Activated CD8-positive, alpha-beta T cell treated with anti-CD3 and anti-CD28 coated beads for 36 hours (primary cell): Measurements from ENCODE around the gene C10orf105. TPM values are rescaled to one million over a fixed set of nuclear protein-coding genes. Genes with fewer than 3 reads are reported as not detected.
A peak's percentile ranks its signal among the peaks of the same experiment; 100 is the strongest.

Experiments
- ATAC-seq: fragments of 200-7000 bp; cut with Tn5 transposase; one replicate; pipeline ENCODE4 v1.10.0; 2021; ENCODE audit warnings: mild to moderate bottlenecking, moderate library complexity
- CTCF ChIA-PET: fragments of 350-600 bp; sonication (Branson Sonifier 250); formaldehyde crosslinking; loops from one replicate; lab custom pipeline; 2021; ENCODE audit warnings: antibody characterized with exemption; lab: Charles Lee
- POLR2A ChIA-PET: fragments of 350-600 bp; sonication (Branson Sonifier 250); formaldehyde crosslinking; loops from one replicate; lab custom pipeline; 2021; ENCODE audit warnings: antibody characterized with exemption; lab: Charles Lee
- DNase-seq: peaks from one replicate; pipeline ENCODE4 v3.0.0-alpha.2; 2020
- H3K27ac Mint-ChIP-seq: one replicate; pipeline ENCODE4 v1.8.0; 2021; ENCODE audit warnings: mild to moderate bottlenecking, mixed read lengths
- H3K27me3 Mint-ChIP-seq: one replicate; pipeline ENCODE4 v1.8.0; 2021; ENCODE audit warnings: mixed read lengths
- H3K36me3 Mint-ChIP-seq: one replicate; pipeline ENCODE4 v1.8.0; 2021; ENCODE audit warnings: low read depth, mixed read lengths
- H3K4me1 Mint-ChIP-seq: one replicate; pipeline ENCODE4 v1.8.0; 2021; ENCODE audit warnings: low read depth, mixed read lengths
- H3K4me3 Mint-ChIP-seq: one replicate; pipeline ENCODE4 v1.8.0; 2021; ENCODE audit warnings: mild to moderate bottlenecking, moderate library complexity, mixed read lengths
- H3K9me3 Mint-ChIP-seq: one replicate; pipeline ENCODE4 v1.8.0; 2021; ENCODE audit warnings: mixed read lengths
- intact Hi-C: fragments of 100-400 bp; cut with micrococcal nuclease; formaldehyde crosslinking; loops from one replicate; pipeline ENCODE4 v1.10.0; 2022
- total RNA-seq, 2 experiments: library from RNA; stranded (reverse); gene quantifications; one replicate each; pipeline ENCODE4 v1.2.3, GENCODE V29; 2021
- TF ChIP-seq, protein P1 (sequence below): fragments of 200-600 bp; IDR thresholded peaks from one replicate; pipeline ENCODE4 v1.8.0; 2022; ENCODE audit warnings: antibody characterized with exemption, mild to moderate bottlenecking

The C10orf105 gene
- total RNA-seq, 2 experiments from 2014 or later = 0.16 to 0.27 TPM

DNA sequence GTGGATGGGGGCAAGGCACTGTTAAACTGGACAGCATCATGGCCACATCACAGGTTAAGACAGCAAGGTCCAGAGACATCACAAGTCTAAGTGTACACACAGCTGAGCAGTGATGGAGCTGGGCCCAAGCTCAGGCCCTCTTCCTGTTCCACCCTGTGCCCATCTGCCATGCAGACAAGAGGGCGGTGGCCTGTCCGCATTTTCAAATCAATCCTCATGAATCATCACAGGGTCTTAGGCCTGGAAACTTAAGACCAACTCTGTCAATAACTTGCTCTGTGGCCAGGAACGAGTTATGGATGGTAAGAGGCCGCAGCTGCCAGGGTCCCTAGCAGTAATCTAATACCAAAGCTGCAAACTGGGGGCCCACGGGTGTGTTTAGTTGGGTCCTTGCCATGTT, 3.2 kb downstream of the C10orf105 start:
- intact Hi-C loops = no loop called here
- ChIA-PET POLR2A (interaction anchor here (0.9 to 7.5 kb wide), 2 partner anchors 9 to 55 kb away, joined by 4 to 65 read pairs; no protein-coding TSS in a partner anchor), CTCF (interaction anchor here (2.5 to 7.4 kb wide), 4 partner anchors 8 to 57 kb away, joined by 17 to 57 read pairs (median 22); partner anchors contain the start of gene VSIR)
- H3K27me3 Mint-ChIP-seq = no peaks in the 10 kb centered on the region
- ATAC-seq = no peak
- TF ChIP-seq, protein P1, sequence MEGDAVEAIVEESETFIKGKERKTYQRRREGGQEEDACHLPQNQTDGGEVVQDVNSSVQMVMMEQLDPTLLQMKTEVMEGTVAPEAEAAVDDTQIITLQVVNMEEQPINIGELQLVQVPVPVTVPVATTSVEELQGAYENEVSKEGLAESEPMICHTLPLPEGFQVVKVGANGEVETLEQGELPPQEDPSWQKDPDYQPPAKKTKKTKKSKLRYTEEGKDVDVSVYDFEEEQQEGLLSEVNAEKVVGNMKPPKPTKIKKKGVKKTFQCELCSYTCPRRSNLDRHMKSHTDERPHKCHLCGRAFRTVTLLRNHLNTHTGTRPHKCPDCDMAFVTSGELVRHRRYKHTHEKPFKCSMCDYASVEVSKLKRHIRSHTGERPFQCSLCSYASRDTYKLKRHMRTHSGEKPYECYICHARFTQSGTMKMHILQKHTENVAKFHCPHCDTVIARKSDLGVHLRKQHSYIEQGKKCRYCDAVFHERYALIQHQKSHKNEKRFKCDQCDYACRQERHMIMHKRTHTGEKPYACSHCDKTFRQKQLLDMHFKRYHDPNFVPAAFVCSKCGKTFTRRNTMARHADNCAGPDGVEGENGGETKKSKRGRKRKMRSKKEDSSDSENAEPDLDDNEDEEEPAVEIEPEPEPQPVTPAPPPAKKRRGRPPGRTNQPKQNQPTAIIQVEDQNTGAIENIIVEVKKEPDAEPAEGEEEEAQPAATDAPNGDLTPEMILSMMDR = no peak
- peak overlapping the region; percentile 38 for H3K27ac Mint-ChIP-seq
- H3K9me3 Mint-ChIP-seq = no peaks in the 10 kb centered on the region
- DNase-seq = no peak
- no peak overlapping the region for H3K4me3 Mint-ChIP-seq
- H3K4me1 Mint-ChIP-seq = peaks cover 58% of the 10 kb centered on the region
- H3K36me3 Mint-ChIP-seq = no peaks in the 10 kb centered on the region

DNA sequence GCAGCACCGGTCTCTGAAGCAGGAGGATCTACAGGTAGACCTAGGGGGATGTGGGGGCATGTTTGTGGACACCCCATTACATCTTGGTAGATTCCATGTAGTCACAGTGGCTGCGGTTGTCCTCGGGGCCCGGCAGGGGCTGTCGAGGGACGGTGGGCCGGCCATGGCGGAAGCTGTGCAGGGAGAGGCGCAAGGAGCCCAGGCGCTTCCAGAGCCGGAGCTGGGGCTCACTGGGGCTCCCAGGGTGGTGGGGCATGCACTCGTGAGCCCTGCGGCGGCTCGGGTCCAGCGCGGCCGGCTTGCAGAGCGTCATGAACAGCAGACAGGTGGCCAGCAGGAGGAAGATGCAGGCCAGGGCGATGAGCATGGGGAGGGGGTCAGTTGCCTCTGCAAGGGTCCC, 3.7 kb downstream of the C10orf105 start:
- peak overlapping the region; percentile 63 for H3K27ac Mint-ChIP-seq
- intact Hi-C loops = no loop called here
- no peaks in the 10 kb centered on the region for H3K27me3 Mint-ChIP-seq
- peaks cover 56% of the 10 kb centered on the region for H3K4me1 Mint-ChIP-seq
- ATAC-seq (no peak), DNase-seq (no peak)
- H3K9me3 Mint-ChIP-seq = no peaks in the 10 kb centered on the region
- H3K4me3 Mint-ChIP-seq = no peak overlapping the region
- ChIA-PET POLR2A (interaction anchor here (7.5 kb wide), 1 partner anchor 10 kb away, joined by 65 read pairs; no protein-coding TSS in a partner anchor), CTCF (interaction anchor here (2.5 to 12.4 kb wide), 4 partner anchors 8 to 57 kb away, joined by 18 to 189 read pairs (median 42); partner anchors contain the start of gene VSIR)
- no peaks in the 10 kb centered on the region for H3K36me3 Mint-ChIP-seq
- TF ChIP-seq, protein P1 = no peak

DNA sequence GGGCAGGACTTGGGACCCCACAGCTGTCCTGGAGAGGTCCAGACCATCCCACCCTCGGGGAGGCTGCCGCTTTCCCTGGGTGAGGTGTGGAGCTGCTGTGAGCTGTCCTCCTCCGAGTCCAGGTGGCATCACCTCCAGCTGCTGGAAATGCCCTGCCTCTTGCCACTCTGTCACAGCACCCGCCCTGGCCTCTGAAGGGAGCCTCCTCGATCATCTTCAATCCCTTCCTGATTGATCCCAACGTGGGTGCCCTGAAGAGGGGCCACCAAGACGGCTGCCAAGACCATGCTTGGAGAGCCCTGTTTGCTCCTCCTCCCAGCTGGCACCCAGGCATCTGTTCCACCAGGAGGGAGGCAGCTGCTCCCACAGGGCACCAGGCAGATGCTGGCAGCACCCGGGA, 4.6 kb downstream of the C10orf105 start:
- Mint-ChIP-seq H3K27ac (peak overlapping the region; percentile 63), H3K4me1 (peaks cover 56% of the 10 kb centered on the region), H3K36me3 (no peaks in the 10 kb centered on the region), H3K9me3 (no peaks in the 10 kb centered on the region), H3K27me3 (no peaks in the 10 kb centered on the region), H3K4me3 (no peak overlapping the region)
- ChIA-PET CTCF (interaction anchor here (5.5 to 12.4 kb wide), 3 partner anchors 10 to 58 kb away, joined by 27 to 189 read pairs (median 57); partner anchors contain the start of gene VSIR), POLR2A (interaction anchor here (2.1 to 7.5 kb wide), 2 partner anchors 10 kb away, joined by 7 to 65 read pairs; no protein-coding TSS in a partner anchor)
- TF ChIP-seq, protein P1 = no peak
- DNase-seq (no peak), ATAC-seq (no peak)
- intact Hi-C loops = no loop called here

DNA sequence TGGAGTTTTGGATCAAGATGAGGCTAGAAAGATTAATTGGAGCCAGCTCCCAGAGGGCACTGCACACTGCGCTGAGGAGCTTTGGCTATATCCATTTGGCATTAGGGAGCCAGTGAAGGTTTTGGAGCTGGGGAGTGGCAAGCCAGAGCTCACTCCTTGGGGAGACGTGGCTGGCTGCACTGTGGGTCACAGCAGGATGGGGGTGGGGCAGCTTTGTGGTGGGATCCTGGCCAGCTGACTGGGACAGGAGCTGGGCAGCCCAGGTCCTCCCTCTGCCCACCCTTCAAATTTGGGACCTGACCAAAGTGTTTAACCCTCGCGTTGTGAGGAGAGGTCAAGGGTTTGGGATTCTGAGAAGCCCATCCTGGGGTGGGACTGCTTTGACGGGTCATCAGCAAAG, 5.0 kb downstream of the C10orf105 start:
- CTCF ChIA-PET = interaction anchor here (5.5 to 12.4 kb wide), 3 partner anchors 11 to 58 kb away, joined by 27 to 189 read pairs (median 57); partner anchors contain the start of gene VSIR

More for the DNA sequence above, 5.0 kb downstream of the C10orf105 start:
- DNase-seq (no peak), ATAC-seq (no peak)
- Mint-ChIP-seq H3K27me3 (no peaks in the 10 kb centered on the region), H3K9me3 (no peaks in the 10 kb centered on the region), H3K36me3 (no peaks in the 10 kb centered on the region), H3K4me3 (peak overlapping the region; percentile 70), H3K27ac (peak overlapping the region; percentile 96), H3K4me1 (peaks cover 58% of the 10 kb centered on the region)
- TF ChIP-seq, protein P1 = no peak
- POLR2A ChIA-PET = interaction anchor here (2.1 to 7.5 kb wide), 2 partner anchors 10 to 11 kb away, joined by 7 to 65 read pairs; no protein-coding TSS in a partner anchor
- intact Hi-C loops = no loop called here
